ENCODE measurements around the gene RFPL4A. TPM values are rescaled to one million over a fixed set of nuclear protein-coding genes. Genes with fewer than 3 reads are reported as not detected.

The RFPL4A gene
- total RNA-seq, 4 donors from 2014 or later = not detected

GRCh38 chr19:55781112-55781511 lies 22.2 kb downstream of the RFPL4A start:
- no peaks in the 10 kb centered on the region for H3K9me3 ChIP-seq
- WGBS, 2 donors = 70 to 71% methylated on average over 5 of the region's 5 CpGs
- intact Hi-C loops (cut with DNase I) = no loop called here
- H3K27me3 ChIP-seq = peaks cover 0 to 17% (median 0%) of the 10 kb centered on the region in 4 donors
- H3K27ac ChIP-seq = no peak overlapping the region
- no peak for DNase-seq
- TF ChIP-seq CTCF (IDR thresholded peaks at IDR 0.05) (no peak), POLR2A (IDR thresholded peaks at IDR 0.05) (no peak)
- H3K4me1 ChIP-seq = no peaks in the 10 kb centered on the region
- no peaks in the 10 kb centered on the region for H3K36me3 ChIP-seq
- no peak overlapping the region for H3K4me3 ChIP-seq

- DNase-seq = no peak
- 83 to 87% methylated on average over 11 of the region's 11 CpGs for WGBS, 2 donors
- no peaks in the 10 kb centered on the region for H3K4me1 ChIP-seq
- TF ChIP-seq CTCF (IDR thresholded peaks at IDR 0.05) = no peak
- TF ChIP-seq POLR2A (IDR thresholded peaks at IDR 0.05) = no peak
- no peaks in the 10 kb centered on the region for H3K9me3 ChIP-seq
- intact Hi-C loops (cut with DNase I) = no loop called here
- H3K27ac ChIP-seq = no peak overlapping the region
- no peaks in the 10 kb centered on the region for H3K27me3 ChIP-seq
- H3K4me3 ChIP-seq = no peak overlapping the region
- no peaks in the 10 kb centered on the region for H3K36me3 ChIP-seq
Observed at GRCh38 chr19:55795021-55795420, 36.1 kb downstream of the RFPL4A start.

- Histone ChIP-seq H3K27me3 (no peaks in the 10 kb centered on the region), H3K4me3 (no peak overlapping the region), H3K9me3 (no peaks in the 10 kb centered on the region), H3K4me1 (no peaks in the 10 kb centered on the region), H3K27ac (no peak overlapping the region), H3K36me3 (no peaks in the 10 kb centered on the region)
- intact Hi-C loops (cut with DNase I) = no loop called here
- no peak for TF ChIP-seq POLR2A (IDR thresholded peaks at IDR 0.05)
- no peak for TF ChIP-seq CTCF (IDR thresholded peaks at IDR 0.05)
- no peak for DNase-seq
- WGBS, 2 donors = 56 to 57% methylated on average over 7 of the region's 7 CpGs
Observed at GRCh38 chr19:55801416-55801815, 42.5 kb downstream of the RFPL4A start.

- TF ChIP-seq POLR2A (IDR thresholded peaks at IDR 0.05) (no peak), CTCF (IDR thresholded peaks at IDR 0.05) (no peak)
- Histone ChIP-seq H3K4me1 (no peaks in the 10 kb centered on the region), H3K36me3 (no peaks in the 10 kb centered on the region), H3K4me3 (no peak overlapping the region), H3K9me3 (no peaks in the 10 kb centered on the region), H3K27ac (no peak overlapping the region), H3K27me3 (no peaks in the 10 kb centered on the region)
- no peak for DNase-seq
- WGBS, 2 donors = 66 to 84% methylated on average over 2 of the region's 2 CpGs
- intact Hi-C loops (cut with DNase I) = no loop called here
Observed at GRCh38 chr19:55802281-55802680, 43.4 kb downstream of the RFPL4A start.

- Histone ChIP-seq H3K36me3 (no peaks in the 10 kb centered on the region), H3K27ac (no peak overlapping the region), H3K9me3 (no peaks in the 10 kb centered on the region), H3K27me3 (no peaks in the 10 kb centered on the region), H3K4me3 (no peak overlapping the region), H3K4me1 (no peaks in the 10 kb centered on the region)
- peak; percentile 21 for DNase-seq
- TF ChIP-seq POLR2A (IDR thresholded peaks at IDR 0.05) = no peak
- peak in 2 of 6 experiments; percentile 29 to 46 for TF ChIP-seq CTCF (IDR thresholded peaks at IDR 0.05)
- intact Hi-C loops (cut with DNase I) = no loop called here
- 38 to 41% methylated on average over 16 to 19 of the region's 20 CpGs for WGBS, 2 donors
Observed at GRCh38 chr19:55809381-55810058, 50.6 kb downstream of the RFPL4A start.

Data from esophagus squamous epithelium (tissue), 5 donors.